LNCAP (cell line): ENCODE results near the gene POLR2L.

ENCODE experiments used
- TF ChIP-seq, protein P1 (sequence below): fragments of 450-650 bp; IDR thresholded peaks from 2 replicates; pipeline ENCODE4 v1.5.1; 2017; ENCODE audit warnings: mild to moderate bottlenecking

Gene POLR2L

DNA sequence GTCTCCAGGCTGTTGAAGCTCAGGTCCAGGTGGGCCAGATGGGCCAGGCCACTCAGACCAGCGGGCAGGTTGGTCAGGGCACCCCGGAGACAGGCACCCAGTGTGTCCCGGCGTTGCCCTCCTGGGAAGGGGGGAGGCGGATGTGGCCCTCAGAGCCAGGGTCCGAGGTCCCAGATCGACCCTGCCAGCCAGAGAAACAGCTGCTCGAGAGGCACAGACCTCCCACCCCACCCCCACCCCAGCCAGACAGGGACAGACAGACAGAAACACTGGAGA lies 38.9 kb downstream of the POLR2L start:
- TF ChIP-seq, protein P1, sequence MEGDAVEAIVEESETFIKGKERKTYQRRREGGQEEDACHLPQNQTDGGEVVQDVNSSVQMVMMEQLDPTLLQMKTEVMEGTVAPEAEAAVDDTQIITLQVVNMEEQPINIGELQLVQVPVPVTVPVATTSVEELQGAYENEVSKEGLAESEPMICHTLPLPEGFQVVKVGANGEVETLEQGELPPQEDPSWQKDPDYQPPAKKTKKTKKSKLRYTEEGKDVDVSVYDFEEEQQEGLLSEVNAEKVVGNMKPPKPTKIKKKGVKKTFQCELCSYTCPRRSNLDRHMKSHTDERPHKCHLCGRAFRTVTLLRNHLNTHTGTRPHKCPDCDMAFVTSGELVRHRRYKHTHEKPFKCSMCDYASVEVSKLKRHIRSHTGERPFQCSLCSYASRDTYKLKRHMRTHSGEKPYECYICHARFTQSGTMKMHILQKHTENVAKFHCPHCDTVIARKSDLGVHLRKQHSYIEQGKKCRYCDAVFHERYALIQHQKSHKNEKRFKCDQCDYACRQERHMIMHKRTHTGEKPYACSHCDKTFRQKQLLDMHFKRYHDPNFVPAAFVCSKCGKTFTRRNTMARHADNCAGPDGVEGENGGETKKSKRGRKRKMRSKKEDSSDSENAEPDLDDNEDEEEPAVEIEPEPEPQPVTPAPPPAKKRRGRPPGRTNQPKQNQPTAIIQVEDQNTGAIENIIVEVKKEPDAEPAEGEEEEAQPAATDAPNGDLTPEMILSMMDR: no peak

DNA sequence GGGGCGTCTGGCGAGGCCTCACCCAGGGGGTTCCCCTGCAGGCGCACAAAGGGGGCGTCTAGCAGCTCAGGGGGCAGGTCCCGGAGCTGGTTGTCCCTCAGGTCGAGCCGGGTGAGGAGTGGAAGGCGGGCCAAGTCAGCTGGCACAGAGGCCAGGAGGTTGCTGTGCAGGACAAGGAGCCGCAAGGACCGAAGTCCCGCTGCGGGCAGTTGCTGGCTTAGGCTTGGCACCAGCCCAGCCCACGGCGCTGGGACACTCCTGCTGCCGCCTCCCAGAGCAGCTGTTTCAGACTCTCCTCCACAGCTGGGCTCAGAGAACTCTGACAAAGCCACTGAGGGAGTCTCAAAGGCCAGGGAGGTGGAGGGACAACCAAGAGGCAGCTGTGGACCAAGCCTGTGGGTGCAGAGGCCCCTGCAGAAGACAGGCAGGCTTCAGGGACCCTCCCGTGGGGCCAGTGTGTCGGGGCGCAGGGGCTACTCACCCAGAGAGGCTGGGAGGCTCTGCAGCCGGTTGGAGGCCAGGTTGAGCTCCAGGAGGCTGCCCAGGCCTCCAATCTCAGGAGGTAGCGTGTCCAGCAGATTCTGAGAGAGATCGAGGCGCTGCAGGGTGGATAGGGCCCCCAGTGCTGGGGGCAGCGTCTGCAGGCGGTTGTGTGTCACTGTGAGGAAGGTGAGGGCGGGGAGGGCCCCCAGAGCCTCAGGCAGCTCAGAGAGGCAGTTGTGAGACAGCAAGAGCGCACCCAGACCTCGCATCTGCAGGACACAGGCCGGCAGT lies 39.4 kb downstream of the POLR2L start:
- TF ChIP-seq, protein P1: no peak

DNA sequence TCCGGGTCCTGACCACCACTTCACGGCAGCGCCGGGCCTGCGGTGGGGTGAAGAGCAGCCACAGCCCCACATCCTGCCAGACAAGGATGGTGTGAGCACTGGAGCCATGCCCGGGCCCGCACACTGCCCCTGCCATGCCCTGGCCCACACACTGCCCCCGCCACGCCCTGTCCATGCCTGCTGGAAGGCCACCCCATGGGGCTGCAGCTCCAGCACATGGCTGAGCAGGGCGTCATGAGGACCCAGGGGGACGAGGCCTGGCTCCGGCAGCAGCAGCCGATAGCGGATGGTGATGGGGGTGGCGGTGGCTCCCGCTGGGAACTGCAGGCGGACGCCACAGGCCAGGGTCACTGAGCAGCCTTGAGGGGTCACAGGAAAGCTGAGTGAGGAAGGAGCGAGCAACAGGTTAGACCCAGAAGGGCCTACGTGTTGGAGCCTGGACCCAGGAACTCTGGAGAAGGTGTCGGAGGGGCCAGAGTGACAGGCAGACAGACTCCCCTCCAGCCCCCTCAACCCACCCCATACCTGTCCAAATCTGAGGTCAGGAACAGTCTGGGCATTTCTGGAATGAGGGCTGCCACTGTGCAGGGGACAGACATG lies 40.2 kb downstream of the POLR2L start:
- TF ChIP-seq, protein P1: no peak

DNA sequence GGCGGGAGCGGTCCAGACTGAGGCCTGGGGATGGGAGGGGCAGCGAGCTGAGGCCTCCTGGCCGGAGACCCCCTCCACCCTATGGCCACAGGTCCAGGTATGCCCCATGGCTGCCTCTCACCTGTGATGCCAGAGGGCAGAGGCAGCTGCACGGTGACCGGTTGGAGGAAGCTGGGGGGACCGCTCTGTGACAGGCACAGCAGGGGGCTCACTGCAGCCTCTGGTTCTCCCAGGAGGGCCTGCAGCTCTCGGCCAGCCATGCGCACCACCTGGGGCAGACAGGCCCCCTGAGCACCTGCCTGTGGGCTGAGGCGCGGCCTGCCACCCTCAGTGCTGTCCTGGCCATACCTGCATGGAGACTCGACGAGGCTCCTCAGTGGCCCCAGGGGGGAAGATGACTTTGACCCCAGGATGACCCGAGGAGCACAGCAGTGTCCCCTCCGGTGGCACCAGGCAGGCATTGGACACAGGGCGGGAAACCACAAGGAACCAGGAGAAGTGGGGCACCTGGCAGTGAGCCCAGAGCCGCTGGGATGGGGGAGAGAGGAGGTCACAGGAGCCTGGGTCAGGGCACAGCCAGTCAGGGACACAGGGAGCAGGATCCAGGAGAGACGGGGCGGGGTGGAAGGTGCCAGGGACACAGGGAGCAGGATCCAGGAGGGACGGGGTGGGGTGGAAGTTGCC lies 41.1 kb downstream of the POLR2L start:
- TF ChIP-seq, protein P1: no peak

DNA sequence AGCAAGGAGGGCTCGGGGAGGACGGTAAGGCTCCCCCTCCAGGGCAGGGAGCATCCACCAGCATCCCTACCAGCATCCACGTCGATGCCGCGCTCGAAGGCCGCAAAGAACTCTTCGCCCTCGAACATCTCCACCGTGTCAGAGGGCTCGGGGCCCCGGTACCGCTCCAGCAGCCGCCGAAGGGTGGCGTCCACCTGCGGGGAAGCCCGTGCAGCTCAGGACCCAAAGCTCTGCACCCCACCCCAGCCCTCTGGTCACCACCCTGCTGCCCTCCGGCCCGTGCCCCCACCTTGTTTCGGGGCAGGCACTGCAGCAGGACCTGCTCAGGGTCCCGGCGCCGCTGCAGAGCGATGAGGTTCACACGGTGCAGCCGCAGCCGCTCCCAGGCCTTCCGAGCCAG lies 41.9 kb downstream of the POLR2L start:
- TF ChIP-seq, protein P1: no peak

DNA sequence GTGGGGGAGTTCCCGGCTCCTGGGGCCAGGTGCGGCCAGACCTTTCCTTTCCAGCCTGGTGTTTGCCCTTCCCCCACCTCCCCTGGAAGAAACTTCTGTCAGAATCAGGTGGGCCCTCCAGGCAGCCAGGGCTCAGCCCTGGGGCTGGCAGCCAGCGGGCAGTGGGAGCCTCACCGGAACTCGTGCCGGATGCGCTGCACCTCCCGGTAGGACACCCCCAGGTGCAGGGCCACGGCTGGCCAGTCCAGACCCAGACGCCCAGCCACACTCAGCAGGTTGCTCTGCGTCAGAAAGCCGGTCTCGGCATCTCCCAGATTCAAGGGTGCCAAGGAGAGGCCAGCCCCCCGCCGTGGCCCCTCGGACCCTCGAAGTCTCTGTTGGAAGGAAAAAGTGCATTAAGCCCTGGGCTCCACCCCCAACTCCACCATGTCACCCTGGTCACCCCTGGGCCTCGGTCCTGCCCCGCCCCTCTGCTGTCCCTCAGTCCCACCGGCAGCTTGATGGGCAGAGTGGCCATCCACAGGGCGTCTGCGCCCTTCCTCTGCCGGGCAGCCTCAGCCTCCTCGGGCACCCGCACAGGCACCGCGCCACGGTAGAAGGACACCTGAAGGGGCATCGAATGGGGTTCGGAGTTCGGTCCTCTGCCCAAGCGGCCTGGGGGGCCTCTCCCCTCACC lies 42.5 kb downstream of the POLR2L start:
- TF ChIP-seq, protein P1: no peak

DNA sequence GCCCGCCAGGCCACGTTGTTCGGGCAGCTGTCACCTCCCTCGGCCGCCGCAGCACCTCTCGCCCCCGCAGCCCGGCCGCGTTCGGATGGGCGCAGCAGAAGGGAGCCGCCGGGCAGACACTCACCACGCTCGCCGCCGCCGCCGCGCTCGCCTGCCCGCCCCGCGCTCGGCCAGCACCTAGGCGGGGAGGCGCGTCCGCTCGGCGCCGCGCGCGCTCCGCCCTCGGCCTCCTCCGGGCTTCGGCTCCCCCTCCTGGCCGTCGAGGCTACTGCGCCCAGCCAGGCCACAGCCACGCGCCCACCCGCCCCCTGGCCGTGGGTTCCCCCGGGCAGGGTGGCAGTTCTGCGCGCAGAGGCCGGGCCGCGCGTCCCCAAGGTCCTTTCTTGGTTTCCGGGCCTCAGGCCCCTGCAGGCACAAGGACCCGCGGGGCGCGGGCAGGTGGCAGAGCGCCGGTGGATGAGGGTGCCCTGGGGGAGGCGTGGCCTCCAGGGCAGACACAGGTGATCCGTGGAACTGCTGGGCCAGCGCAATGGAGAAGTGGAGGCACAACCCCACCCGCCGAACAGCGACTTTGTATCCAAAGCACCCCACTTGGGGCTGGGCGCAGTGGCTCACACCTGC lies 44.1 kb downstream of the POLR2L start, which contains the start of gene SLC25A22:
Gene SLC25A22 (minus strand): TSS at position 189 of the 621 bp plus-strand sequence. CDS start 3,275 bp downstream, outside the sequence.
- TF ChIP-seq, protein P1: peak; percentile 95
